NCI-H2227 (cell line): ENCODE results near the gene SLC38A8.

Experiments
- DNase-seq: peaks from one replicate; lab custom pipeline; 2025; ENCODE audit not compliant: unreplicated experiment; lab: John Stamatoyannopoulos, UW

The SLC38A8 gene

DNA sequence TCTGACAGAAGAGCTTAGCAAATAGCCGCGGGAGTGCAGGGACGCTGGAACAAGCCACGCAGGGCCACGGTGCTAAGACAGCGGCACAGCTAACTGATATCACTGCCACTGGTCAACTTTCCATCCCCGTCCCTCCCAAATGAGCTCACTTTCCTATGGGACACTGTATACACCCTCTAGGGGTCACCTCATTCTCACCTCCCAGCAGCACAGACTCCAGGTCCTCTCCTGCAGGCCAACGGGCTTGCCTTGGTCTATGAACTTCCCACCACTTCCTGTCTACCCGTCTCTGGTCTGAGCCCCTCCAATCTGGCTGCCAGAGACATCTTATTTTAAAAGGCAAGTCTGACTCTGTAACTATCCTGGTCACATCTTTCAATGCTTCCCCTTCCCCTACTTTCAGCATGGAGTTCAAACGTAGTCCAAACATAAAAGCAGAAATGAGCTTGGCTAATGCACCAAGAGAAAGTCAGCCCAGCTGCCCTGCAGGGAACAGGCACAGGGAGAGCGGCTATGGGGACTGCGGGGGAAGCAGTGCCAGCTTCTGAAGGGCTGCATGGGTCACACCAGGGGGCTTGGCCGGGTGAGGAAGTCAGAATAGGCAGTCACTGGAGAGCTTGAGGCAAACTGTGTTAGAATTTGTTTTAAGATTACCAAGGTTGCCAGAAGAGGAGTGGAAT lies 26.3 kb upstream of the SLC38A8 start:
- DNase-seq: no peak

DNA sequence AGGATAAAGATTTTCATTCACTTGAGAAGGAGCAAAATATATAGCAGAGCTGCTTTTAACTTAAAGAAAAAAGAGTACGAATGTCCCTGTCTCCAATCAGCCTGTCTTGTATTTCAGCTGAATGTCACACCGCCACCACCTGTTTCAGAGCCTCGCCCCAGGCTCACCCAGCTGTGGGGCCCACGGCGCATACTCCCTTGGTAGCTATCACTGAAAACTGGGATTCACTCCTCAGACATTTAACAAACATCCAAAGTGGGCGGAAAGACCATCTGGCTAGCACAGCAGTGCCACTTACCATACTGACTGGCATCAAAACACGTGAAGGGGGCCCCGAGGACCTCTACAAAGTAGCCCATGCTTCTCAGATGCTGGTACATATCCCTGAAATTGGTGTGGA lies 25.4 kb upstream of the SLC38A8 start:
- DNase-seq: no peak

DNA sequence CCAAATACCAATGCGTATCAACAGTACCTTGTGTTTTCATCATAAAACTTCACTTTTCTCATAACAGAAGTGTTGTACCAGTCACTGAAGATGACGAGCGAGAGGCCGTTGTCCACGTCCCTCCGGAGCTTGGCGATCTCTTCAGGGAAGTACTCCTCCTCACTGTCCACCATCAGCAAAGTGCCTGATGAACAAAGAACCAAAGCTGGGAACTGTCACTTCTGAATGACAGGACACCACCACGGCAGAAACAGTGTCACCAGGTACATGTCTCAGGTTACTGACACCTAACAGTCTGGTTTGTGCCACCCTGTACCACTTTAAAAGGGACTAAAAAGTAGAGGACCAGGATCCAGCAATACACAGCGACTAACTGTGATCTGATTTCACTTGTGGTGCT lies 25.0 kb upstream of the SLC38A8 start:
- DNase-seq: no peak

DNA sequence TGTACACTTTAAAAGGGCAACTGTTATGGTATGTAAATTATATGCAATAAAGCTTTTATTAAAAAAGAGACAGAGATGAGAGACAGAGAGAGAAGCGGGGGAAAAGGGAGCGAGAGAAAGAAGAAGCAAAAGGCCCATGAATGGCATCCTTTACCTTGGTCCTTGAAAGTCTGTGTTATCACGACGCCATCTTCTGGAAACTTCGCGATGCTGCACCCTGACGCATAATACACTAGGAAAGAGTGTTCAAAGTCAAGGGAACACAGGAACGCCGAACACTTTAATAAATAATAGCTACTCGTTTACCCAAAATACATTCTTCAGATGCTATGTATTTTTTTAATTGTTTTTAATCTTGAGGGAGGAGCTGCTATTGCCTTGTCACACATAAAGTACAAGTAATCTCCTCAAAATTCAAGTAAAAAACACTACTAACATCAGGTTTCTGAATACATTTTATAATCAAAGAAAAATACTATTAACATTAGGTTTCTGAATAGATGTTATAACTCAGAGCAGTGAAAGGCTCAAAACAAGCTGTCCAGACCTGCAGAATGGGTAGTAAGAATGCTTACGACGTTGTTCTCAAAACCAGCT lies 23.0 kb upstream of the SLC38A8 start:
- DNase-seq: peak; percentile 73

DNA sequence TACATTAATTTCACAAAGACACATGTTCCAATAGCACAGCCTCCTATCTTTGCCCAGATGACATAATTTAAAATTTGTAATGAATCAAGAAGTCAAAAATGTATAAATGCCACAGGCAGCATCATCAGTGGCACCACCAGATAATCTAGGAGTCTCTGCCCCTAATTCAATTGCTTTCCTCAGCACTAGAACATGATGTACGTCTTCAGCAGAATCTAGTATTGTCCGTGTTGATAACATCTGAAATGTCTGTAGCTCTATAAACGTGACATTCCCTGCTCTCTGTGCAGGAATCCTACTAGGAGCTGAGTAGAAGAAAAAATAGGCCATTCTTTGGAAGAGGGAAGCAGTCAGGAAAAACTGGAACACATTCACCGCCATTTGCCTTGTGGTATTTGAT lies 21.4 kb upstream of the SLC38A8 start:
- no peak for DNase-seq

DNA sequence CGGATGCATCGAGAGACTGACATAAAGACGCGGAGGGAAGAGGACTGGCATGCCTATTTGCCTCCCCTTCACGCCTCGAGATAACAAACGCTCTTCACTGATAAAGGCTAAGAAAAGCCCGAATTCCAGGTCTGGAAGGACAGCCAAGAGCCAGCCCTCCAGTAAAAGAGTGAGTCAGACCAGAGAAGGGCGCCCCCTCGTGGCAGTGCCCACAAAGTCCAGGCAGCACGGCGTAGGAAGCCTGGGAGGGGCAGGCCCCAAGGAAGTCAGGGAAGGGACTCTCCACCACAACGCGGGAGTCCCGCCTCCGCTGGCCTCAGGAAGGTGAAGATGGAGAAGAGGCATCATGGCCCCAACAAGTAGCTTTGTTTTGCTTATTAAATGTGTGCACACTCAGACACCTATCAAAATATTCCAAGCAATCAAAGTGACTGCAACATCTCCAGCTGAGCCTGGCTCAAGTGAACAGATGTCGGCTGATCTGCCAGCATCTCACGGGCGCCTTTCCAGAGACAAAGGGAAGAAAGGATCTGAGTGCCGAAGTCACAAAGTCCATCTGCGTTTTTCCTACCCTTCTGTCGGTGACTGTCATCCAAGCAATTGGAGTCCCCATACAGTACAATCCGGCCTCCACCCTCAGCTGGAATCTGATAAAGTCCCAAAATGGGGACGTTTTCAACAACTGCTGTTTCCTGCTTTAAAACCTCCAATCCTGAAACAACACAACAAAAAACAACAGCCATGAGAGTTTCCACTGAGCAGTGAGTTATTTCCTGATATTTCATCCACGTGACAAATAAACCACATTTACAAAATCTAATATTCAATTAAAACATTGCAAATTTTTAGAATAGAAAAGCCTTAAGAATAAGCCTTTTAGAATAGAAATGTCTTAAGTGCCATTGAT lies 20.4 kb upstream of the SLC38A8 start:
- peak; percentile 84 for DNase-seq

DNA sequence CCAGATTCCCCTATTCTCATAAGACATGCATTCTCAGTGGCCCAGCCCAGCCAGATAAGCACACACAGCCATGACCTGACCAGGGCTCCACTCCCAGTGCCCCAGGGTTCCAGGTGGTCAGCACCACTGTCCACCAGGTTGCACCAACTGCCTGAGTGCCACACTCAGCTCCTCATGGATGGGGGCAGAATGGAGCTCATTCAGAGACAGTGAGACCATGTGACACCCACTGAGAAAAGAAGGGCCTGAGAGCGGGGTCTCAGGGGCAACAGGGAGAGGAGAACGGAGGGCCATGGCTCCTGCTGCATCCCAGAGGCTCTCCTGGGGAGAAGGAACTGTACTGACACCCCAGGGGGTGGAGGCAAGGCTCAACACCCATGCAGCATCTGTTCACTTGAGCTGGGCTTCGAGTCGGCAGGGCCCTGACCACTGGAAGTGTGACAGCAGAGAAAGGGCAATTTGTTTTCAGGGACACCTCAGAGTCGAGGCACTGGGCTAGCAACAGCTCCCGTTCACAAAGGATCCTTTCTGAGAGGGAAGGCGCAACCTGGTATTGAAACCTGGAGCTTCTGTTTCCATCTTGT lies 18.7 kb upstream of the SLC38A8 start:
- DNase-seq: no peak

DNA sequence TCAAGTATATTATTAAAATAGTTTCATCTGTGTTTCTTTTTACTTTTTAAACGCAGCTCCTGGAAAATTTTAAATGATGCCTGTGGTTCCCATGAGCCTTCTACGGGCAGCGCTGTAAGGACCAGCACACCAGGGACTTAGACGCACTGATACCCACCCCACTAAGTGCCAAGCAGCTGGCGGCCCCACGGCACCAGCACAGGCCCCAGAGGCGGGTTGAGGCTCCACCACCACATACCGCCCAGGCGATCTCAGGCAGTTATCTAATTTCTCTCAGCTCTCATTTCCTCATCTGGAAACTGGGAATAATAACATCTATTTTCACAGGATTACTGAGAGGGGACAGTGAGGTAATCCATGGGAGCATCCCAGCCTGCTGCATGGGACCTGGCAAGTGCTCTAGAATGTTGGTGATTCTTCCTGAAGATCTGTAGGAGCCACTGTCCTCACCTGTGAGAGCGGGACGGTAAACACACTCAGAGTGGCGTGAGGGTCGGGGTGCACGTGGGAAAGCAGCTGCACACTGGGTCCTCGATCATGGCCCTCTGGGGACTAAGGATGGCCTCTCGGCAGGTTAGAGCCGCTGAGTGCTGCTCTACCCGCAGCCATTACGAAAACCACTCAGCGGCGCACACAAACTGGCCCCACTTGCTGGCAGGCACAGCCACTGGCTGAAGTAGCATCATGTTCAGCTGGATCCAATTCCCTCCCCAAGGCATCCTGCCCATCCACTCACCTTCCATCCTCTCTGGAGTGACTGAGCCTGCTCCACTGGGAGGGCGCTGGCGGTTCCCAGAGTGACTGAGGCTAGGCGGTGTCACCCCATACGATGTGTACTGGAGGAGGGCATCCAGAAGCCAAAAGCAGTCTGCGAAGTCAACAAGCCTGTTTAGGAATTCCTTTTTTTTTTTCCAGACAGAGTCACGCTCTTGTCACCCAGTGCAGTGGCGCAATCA lies 17.6 kb upstream of the SLC38A8 start:
- DNase-seq: no peak

DNA sequence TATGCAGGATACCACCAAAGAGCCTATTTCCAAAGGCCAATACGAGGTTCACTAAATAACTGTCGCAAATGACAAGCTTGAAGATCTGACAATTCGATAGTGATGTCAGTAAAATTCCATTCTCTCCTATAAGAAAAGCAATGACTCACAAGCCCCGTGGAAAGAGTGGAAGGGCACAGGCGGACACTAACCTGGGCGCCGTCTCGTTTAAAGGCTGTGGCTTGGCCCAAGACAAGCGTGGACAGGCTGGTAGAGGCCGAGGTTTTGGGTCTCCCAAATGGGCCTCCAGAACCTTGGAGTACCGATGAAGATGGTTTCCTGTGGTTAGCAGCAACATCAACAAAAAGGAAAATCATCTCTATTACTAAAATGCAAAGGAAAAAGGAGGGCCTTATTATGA lies 16.5 kb upstream of the SLC38A8 start:
- no peak for DNase-seq

DNA sequence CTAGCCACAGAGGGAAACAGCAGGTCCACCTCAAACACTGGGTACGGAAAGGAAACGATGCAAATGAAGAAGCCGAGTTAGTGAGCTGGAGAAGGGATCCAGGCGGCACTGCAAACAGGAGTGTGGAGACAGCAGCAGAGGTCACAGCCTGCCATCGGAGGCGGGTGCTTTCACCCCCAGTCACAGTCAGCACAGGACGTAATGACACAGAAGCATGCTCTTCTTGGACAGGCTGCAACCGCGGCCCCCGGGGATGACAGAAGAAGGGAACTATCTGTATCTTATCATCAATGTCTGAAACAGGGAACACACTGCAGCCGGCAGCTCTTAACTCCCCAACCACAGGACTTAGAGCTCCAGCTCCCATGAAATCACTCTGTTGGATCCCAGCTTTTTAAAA lies 16.1 kb upstream of the SLC38A8 start:
- DNase-seq: no peak

DNA sequence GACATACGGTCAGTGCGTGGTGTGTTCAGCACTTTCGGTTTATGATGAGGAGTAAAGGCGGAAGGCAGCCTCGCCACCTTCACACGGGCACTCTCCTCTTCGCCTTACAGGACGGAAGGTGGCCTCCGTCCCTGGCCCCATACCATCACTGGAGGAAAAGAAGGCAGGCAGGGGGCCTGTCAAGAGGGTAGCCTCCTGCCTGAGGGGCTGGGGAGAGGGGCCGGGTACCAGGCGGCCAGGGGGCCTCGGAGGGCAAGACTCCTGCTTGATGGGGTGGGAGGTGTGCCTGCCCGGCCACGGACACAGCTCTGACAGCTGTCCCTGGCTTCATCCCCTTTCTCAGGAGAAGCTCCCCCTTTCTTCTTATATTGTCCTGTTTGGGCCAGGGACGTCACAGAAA lies 15.6 kb upstream of the SLC38A8 start:
- DNase-seq: no peak

DNA sequence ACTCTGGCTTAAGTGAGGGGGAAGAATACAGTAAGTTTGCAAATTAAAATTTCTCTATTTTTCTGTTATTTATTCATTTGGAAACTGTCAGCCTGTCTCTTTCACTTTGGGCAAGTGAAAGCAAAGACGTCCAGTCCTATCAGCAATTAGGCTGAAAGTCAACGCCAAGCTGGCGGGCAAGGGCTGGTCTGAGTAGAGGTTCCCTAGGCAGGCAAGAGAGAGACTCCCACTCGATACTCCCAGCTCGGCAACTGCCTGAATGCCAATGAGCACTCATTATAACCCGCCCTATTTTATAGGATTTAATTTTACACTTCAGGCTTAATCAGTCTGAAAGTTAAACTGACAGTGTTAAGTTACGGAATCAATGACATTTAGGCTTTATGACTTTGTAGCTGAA lies 14.3 kb upstream of the SLC38A8 start:
- DNase-seq: no peak

DNA sequence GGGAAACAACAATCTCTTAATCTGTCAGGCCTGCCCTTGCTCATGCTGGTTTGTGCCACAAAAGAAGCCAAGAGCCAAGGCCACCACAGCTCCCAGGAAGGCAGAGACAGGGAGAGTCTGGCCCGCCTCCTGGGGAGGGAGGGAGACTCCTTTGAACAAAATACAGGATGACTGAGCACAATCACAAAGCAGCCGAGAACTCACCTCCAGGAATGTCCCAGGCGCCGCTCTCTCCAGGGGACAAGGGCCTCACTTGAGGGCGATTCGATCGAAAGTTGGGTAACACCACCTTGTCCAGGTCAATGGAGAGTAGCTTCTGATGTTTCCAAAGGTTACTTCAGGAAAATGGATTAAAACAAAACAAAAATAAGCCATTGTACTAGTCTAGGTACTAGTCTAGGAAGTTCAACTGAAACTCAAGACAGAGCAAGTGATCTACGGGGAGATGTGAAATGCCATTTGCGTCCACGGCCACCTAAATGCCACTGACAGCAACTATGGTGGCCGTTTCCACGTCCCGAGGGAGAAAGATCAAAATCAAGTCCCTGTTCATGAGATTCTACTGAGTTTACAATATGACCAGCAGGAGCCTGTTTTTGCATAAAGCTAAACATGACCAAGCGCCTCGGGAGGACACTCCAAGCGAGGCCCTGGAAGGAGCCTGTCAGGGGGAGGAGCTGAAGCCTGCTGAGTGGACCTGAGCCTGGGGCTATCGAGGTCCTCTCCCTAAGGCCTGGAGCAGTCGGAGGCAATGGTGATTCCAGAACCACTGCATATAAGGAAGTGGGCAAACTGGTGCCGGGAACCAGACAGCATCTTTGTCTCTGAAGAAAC lies 13.4 kb upstream of the SLC38A8 start:
- DNase-seq: no peak

DNA sequence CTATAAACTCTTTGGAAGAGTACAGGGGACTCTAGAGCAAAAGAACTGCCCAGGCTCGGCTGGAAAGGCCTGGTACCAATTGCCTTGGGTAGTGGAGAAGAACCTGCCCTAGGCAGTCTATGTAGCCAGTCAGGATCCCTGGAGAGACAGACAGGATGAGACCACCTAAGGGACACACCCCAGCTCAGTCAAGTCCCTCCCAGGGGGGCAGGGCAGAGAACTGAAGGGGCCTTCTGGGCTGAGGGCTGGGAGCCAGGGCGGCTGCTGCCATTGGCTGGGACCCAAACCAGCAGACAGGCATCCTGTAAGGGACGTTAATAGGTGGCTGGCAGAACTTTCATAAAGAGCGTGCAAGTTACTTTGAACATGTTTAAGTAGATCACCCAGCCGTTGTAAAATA lies 12.8 kb upstream of the SLC38A8 start:
- no peak for DNase-seq

DNA sequence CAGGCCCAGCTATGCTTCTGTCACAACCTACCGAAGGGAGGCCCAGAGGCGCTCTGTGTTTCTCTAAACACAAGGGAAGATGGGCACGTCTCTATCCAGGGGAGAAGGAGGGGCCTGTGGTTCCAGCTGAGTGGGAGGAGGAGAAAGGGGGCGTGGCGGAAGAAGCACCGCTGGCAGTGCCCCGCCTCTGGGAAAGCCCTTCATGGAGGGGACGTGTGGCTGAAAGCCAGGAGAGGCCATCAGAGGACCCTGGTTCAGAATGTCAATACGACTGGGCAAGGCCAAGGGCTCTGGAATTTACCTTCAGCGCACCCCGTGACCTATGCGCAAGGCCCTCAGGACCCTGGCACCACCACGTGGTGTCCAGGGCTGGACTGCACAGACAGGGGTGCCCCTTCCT lies 12.3 kb upstream of the SLC38A8 start:
- no peak for DNase-seq

DNA sequence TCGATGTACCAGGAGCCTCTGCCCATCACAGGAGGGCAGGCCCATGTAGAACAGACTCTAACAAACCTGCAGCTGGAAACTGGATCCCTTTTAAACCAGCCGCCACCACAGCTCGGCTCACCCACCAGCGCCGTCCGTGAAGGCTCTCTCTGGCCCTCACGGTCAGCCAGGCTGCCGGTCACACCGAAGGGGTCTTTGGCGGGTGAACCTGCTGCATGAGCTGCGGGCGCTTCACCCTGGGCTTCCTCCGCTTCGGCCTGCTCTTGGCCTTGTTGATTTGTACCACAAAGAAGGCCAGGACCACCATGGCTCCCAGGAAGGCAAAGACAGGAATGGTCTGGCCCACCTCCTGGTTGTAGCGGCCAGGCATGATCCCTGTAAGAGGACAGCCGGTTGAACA lies 11.7 kb upstream of the SLC38A8 start:
- no peak for DNase-seq

DNA sequence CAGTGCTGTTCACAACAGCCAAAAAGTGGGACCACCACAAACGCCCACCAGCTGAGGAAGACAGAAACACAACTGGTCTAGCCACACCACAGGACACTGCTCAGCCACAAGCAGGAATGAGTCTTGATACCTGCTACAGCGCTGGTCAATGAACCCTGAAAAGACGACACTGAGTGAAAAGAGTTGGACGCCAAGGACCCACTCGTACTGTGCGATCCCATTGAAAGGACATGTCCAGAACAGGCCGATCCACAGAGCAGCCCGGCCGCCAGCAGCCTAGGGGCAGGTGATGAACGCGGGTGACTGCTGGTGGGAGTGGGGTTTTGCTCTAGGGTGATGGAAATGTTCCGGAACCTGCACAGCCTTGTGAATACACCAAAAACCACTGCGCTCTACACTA lies 10.6 kb upstream of the SLC38A8 start:
- DNase-seq: no peak

DNA sequence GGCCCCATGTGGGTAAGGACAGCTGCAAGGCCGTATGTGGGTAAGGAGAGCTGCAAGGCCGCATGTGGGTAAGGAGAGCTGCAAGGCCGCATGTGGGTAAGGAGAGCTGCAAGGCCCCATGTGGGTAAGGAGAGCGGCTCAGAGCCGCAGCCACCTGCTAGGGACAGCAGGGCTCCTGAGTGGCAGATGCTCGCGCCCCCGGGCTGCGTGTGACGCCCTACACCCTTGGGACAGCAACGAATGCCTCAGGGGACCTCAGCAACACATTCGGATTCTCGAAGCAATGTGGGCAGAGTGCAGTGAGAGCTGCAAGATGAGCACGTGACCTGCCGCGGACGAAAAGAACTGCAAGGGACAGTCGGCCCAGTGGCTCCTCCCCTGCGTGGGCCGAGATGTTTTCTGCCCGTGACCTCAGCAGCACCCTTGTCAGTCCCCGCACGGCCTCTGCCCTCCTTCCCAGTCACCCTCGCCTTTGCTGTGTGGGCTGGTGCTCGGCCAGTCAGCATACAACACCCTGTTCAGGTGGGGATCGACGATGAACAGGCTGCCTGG lies 9.6 kb upstream of the SLC38A8 start:
- DNase-seq: no peak

DNA sequence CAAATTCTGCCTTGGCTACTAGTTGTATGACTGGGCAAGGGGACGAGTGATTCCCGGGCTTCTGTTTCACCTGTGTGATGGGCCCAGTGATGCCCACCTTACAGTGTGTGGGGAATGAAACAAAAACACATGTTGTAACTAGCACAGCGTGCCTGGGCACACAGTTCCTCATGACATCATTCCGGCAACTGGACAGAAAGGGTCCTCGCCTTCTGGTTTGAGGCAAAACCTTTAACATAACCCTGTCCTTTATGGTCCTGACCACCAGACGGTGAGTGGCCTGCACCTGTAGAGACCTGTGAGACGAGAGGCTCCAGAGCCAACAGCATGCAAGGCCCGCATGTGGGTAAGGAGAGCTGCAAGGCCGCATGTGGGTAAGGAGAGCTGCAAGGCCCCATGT lies 7.7 kb upstream of the SLC38A8 start:
- DNase-seq: no peak
